H1 (cell line): Measurements from ENCODE around the gene RNF166. TPM values are rescaled to one million over a fixed set of nuclear protein-coding genes. Genes with fewer than 3 reads are reported as not detected.

Experiments used
- CTCF ChIA-PET: fragments of 300-600 bp; sonication (Branson Sonifier 250); formaldehyde crosslinking; loops from one replicate; lab custom pipeline; 2021; ENCODE audit not compliant: partially characterized antibody; lab: Charles Lee
- POLR2A ChIA-PET: fragments of 300-600 bp; sonication (Branson Sonifier 250); formaldehyde crosslinking; loops from one replicate; lab custom pipeline; 2021; ENCODE audit warnings: inconsistent platforms; ENCODE audit not compliant: partially characterized antibody; lab: Charles Lee
- DNase-seq, 2 experiments: peaks; one replicate each; pipeline versions ENCODE4 v3.0.0 to v3.0.0-alpha.2; 2010 to 2022; ENCODE audit warnings: low spot score in 2 of 2, low read depth in 1 of 2, mixed read lengths in 1 of 2
- FAIRE-seq: peaks from 2 replicates; lab custom pipeline; 2011; peaks lifted over from hg19 to GRCh38; lab: Jason Lieb, UNC
- H2AFZ ChIP-seq: 2 replicates; pipeline ENCODE4 v1.8.1; 2012; ENCODE audit warnings: low read length, inconsistent platforms
- H2AK5ac ChIP-seq: 2 replicates; pipeline ENCODE4 v1.6.1; 2013; ENCODE audit warnings: low read depth, low read length
- H2BK120ac ChIP-seq: replicated peaks from 2 replicates; pipeline ENCODE3; 2013; ENCODE audit warnings: low read depth, low read length, inconsistent platforms
- H2BK12ac ChIP-seq: 2 replicates; pipeline ENCODE4 v1.6.1; 2013; ENCODE audit warnings: low read depth, low read length
- H2BK15ac ChIP-seq: 2 replicates; pipeline ENCODE4 v1.6.1; 2013; ENCODE audit warnings: low read length
- H2BK20ac ChIP-seq: 2 replicates; pipeline ENCODE4 v1.6.1; 2013; ENCODE audit warnings: low read length
- H2BK5ac ChIP-seq: 2 replicates; pipeline ENCODE4 v1.6.1; 2013; ENCODE audit warnings: low read depth, low read length
- H3K14ac ChIP-seq: 2 replicates; pipeline ENCODE4 v1.6.1; 2013; ENCODE audit warnings: inconsistent platforms; ENCODE audit not compliant: insufficient read length
- H3K18ac ChIP-seq: 2 replicates; pipeline ENCODE4 v1.6.1; 2013; ENCODE audit warnings: low read length; ENCODE audit errors: extremely low read depth
- H3K23ac ChIP-seq: 2 replicates; pipeline ENCODE4 v1.6.1; 2013; ENCODE audit warnings: inconsistent platforms; ENCODE audit not compliant: insufficient read length
- H3K23me2 ChIP-seq: 2 replicates; pipeline ENCODE4 v1.6.1; 2013; ENCODE audit warnings: low read depth, low read length
- H3K27ac ChIP-seq: 2 replicates; pipeline ENCODE4 v1.6.1; 2011; ENCODE audit warnings: low read depth, low read length, inconsistent platforms
- H3K27me3 ChIP-seq, 4 experiments: replicated peaks in 1 of 4; 1 replicate in 1 of 4; 2 replicates in 3 of 4; pipeline versions ENCODE4 v1.6.1 to v1.8.1; 2011 to 2013; ENCODE audit warnings: low read length in 3 of 4, mild to moderate bottlenecking in 3 of 4, inconsistent platforms in 2 of 4, mixed read lengths in 2 of 4, moderate library complexity in 1 of 4; ENCODE audit not compliant: control insufficient read depth in 3 of 4, insufficient read depth in 3 of 4; ENCODE audit errors: extremely low read depth in 1 of 4
- H3K36me3 ChIP-seq, 4 experiments: 2 replicates each; pipeline versions ENCODE4 v1.6.1 to v1.8.1; 2011 to 2013; ENCODE audit warnings: mild to moderate bottlenecking in 4 of 4, low read length in 3 of 4, moderate library complexity in 2 of 4, control low read depth in 1 of 4, inconsistent platforms in 1 of 4; ENCODE audit not compliant: insufficient read depth in 4 of 4, control insufficient read depth in 2 of 4
- H3K4ac ChIP-seq: replicated peaks from 2 replicates; pipeline ENCODE3; 2013; ENCODE audit warnings: low read length, low read depth, mixed read lengths, inconsistent platforms; ENCODE audit not compliant: insufficient read length
- H3K4me1 ChIP-seq, 4 experiments: replicated peaks in 1 of 4; 1 replicate in 1 of 4; 2 replicates in 3 of 4; pipeline versions ENCODE4 v1.6.1 to v1.8.1; 2011 to 2013; ENCODE audit warnings: low read length in 3 of 4, inconsistent platforms in 2 of 4, mixed read lengths in 1 of 4; ENCODE audit not compliant: insufficient read depth in 4 of 4, control insufficient read depth in 3 of 4
- H3K4me2 ChIP-seq, 2 experiments: 2 replicates each; pipeline versions ENCODE4 v1.6.1 to v1.8.1; 2011 to 2013; ENCODE audit warnings: low read depth in 2 of 2, low read length in 2 of 2, control low read depth in 1 of 2, inconsistent platforms in 1 of 2, mild to moderate bottlenecking in 1 of 2; ENCODE audit not compliant: insufficient read depth in 1 of 2
- H3K4me3 ChIP-seq, 4 experiments: fragments of 200-600, 300-600 bp in 1 of 4; sonication (generic), shearing (Covaris generic), sonication (Bioruptor Twin) in 1 of 4; 2 replicates each; pipeline versions ENCODE4 v1.5.1 to v1.8.1; 2011 to 2016; ENCODE audit warnings: low read length in 4 of 4, low read depth in 3 of 4, control low read depth in 2 of 4, inconsistent platforms in 2 of 4, mild to moderate bottlenecking in 2 of 4, mixed read lengths in 1 of 4, moderate library complexity in 1 of 4; ENCODE audit not compliant: insufficient read depth in 2 of 4; ENCODE audit errors: extremely low read depth in 1 of 4
- H3K56ac ChIP-seq: replicated peaks from 2 replicates; pipeline ENCODE3; 2013; ENCODE audit warnings: low read depth, mild to moderate bottlenecking, mixed read lengths, low read length, inconsistent platforms; ENCODE audit not compliant: insufficient read length
- H3K79me1 ChIP-seq: 2 replicates; pipeline ENCODE4 v1.6.1; 2013; ENCODE audit warnings: low read depth, low read length, control low read depth
- H3K79me2 ChIP-seq, 2 experiments: 2 replicates each; pipeline versions ENCODE4 v1.6.1 to v1.8.1; 2012 to 2013; ENCODE audit warnings: low read length in 2 of 2, mild to moderate bottlenecking in 2 of 2, inconsistent platforms in 1 of 2; ENCODE audit not compliant: insufficient read depth in 2 of 2, control insufficient read depth in 1 of 2
- H3K9ac ChIP-seq, 4 experiments: replicated peaks in 1 of 4; 1 replicate in 1 of 4; 2 replicates in 3 of 4; pipeline versions ENCODE4 v1.6.1 to v1.8.1; 2011 to 2013; ENCODE audit warnings: low read depth in 3 of 4, low read length in 3 of 4, control low read depth in 2 of 4, mild to moderate bottlenecking in 2 of 4, moderate library complexity in 2 of 4, inconsistent platforms in 1 of 4; ENCODE audit errors: extremely low read depth in 1 of 4
- H3K9me3 ChIP-seq, 2 experiments: 2 replicates each; pipeline versions ENCODE4 v1.6.1 to v1.8.1; 2012 to 2013; ENCODE audit warnings: mild to moderate bottlenecking in 2 of 2, moderate library complexity in 2 of 2, control low read depth in 1 of 2, inconsistent platforms in 1 of 2, low read depth in 1 of 2, low read length in 1 of 2, mixed read lengths in 1 of 2; ENCODE audit not compliant: insufficient read depth in 2 of 2
- H4K20me1 ChIP-seq, 2 experiments: replicated peaks in 1 of 2; 2 replicates each; pipeline versions ENCODE3 to v1.8.1; 2011 to 2013; ENCODE audit warnings: inconsistent platforms in 2 of 2, low read length in 2 of 2, mild to moderate bottlenecking in 1 of 2; ENCODE audit not compliant: insufficient read depth in 2 of 2, control insufficient read depth in 1 of 2
- H4K5ac ChIP-seq: 2 replicates; pipeline ENCODE4 v1.6.1; 2013; ENCODE audit warnings: low read length, low read depth, mixed read lengths, inconsistent platforms; ENCODE audit not compliant: insufficient read length
- H4K8ac ChIP-seq: 2 replicates; pipeline ENCODE4 v1.8.0; 2013; ENCODE audit warnings: mild to moderate bottlenecking, moderate library complexity, low read length, inconsistent platforms; ENCODE audit not compliant: insufficient read depth; ENCODE audit errors: extremely low read depth
- H4K91ac ChIP-seq: replicated peaks from 2 replicates; pipeline ENCODE3; 2013; ENCODE audit warnings: low read length, mixed read lengths, inconsistent platforms; ENCODE audit not compliant: insufficient read length
- EGR1 ChIP-seq: IDR thresholded peaks from 2 replicates; pipeline ENCODE4 v1.6.1; 2011; ENCODE audit warnings: low read depth, low read length, borderline replicate concordance
- KDM1A ChIP-seq: fragments of 200-600, 300-600 bp; sonication (generic); IDR thresholded peaks from 2 replicates; pipeline ENCODE4 v1.7.1; 2016; ENCODE audit warnings: mild to moderate bottlenecking, low read length, borderline replicate concordance
- SAP30 ChIP-seq: fragments of 300-600 bp; sonication (generic); IDR thresholded peaks from 2 replicates; pipeline ENCODE4 v1.7.1; 2012; ENCODE audit warnings: low read length, moderate library complexity, mild to moderate bottlenecking, inconsistent platforms; ENCODE audit not compliant: insufficient read depth, insufficient replicate concordance
- TAF1 ChIP-seq: IDR thresholded peaks from 2 replicates; pipeline ENCODE4 v1.6.1; 2011; ENCODE audit warnings: mild to moderate bottlenecking, low read depth, low read length
- WGBS, 2 experiments: shearing (Covaris generic) in 1 of 2; methylation state at CpG; one replicate each; pipeline versions ENCODE4 v1.1.6 to v1.1.7; 2013 to 2015; ENCODE audit warnings: low lambda C conversion rate in 2 of 2, mixed read lengths in 2 of 2, inconsistent platforms in 1 of 2, low coverage in 1 of 2, missing lambda C conversion rate in 1 of 2; ENCODE audit not compliant: insufficient replicate concordance in 2 of 2, insufficient coverage in 1 of 2, insufficient read length in 1 of 2; ENCODE audit errors: extremely low coverage in 1 of 2, missing lambda C conversion rate in 1 of 2; 5-methylcytosine and 5-hydroxymethylcytosine counted together
- polyA plus RNA-seq, 7 experiments: library from polyadenylated mRNA; depleted of rRNA in 3 of 7; stranded (reverse) in 5 of 7; unstranded in 2 of 7; fragments of >200 nt in 5 of 7; fragments of 200-250 nt in 2 of 7; gene quantifications; 1 replicate in 5 of 7; 2 replicates in 1 of 7; 4 replicates in 1 of 7; pipeline versions ENCODE4 v1.2.1 to v1.2.3, GENCODE V29; 2011 to 2013; ENCODE audit warnings: missing spikeins in 2 of 7, mixed read lengths in 2 of 7
- total RNA-seq: library from RNA; stranded (reverse); fragmentation: NEBNext Ultra II Directional; extraction: Animal tissue kit (Norgen Biotek cat#: 25700); gene quantifications from 2 replicates; pipeline ENCODE4 v1.2.1, GENCODE V29; 2021

The RNF166 gene
- total and polyA plus RNA-seq, 2 of the 8 experiments (the other 6 are each of a cell fraction or from before 2014, with no cell fraction given), result 29.8 to 31.2 TPM

DNA sequence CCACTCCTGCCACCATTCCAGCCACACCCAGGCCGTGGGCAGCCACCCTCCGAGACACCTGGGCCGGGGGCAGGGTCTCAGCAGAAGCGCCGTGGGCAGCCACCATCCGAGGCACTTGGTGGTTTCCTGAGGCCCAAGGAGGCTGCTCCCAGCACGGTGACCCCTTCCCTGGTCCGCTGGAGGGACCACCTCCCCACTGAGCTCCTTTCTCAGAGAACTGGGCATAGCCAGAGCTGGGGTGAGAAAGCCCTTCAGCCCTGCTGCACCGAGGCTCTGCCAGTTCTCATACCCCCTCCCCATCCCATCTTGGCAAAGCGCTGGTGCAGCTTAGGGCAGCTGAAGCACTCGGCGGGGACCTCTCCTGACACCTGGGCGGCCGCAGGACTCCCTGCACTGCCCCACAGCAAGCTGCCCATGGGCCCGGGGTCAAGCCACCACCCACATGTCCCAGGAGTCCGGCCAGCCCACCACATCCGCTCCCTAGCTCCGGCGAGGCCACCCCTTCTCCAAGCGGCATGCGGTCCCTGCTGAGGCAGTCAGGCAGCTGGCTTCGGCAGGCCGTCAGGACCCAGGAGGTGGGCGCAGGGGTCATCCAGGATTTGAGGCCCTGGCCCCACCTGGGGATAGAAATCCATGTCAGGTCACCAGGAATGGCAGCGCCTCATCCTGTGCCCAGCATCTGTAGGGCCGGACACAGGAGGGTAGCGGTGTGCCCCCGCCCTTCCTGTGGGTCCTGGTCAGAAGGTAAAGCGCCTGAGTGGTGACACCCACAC lies 54.0 kb downstream of the RNF166 start:
- Histone ChIP-seq H4K5ac (no peak overlapping the region), H3K23me2 (peaks cover 10% of the 10 kb centered on the region; the same call in 1 of the 2 replicates), H2BK15ac (no peak overlapping the region), H3K4me3 (no peak overlapping the region), H3K9me3 (no peaks in the 10 kb centered on the region), H3K23ac (no peak overlapping the region), H3K79me1 (peaks cover 6% of the 10 kb centered on the region), H3K18ac (no peak overlapping the region), H2BK12ac (no peak overlapping the region), H2AFZ (no peak overlapping the region), H4K91ac (no peak overlapping the region), H2BK120ac (no peak overlapping the region), H3K4ac (no peak overlapping the region), H3K4me2 (no peak overlapping the region; a peak in 1 of 4 replicates), H2BK5ac (no peak overlapping the region), H4K20me1 (peaks cover 0 to 29% of the 10 kb centered on the region in 2 experiments), H3K27me3 (no peaks in the 10 kb centered on the region), H3K14ac (no peak overlapping the region), H3K56ac (no peak overlapping the region), H4K8ac (no peak overlapping the region), H3K36me3 (peaks cover 3 to 24% (median 4%) of the 10 kb centered on the region in 4 experiments; a peak in 7 of 8 replicates), H3K4me1 (peaks cover 0 to 11% (median 7%) of the 10 kb centered on the region in 4 experiments; a peak in 5 of 7 replicates), H2AK5ac (no peak overlapping the region), H3K79me2 (no peaks in the 10 kb centered on the region; a peak in 1 of 4 replicates), H2BK20ac (no peak overlapping the region), H3K9ac (no peak overlapping the region), H3K27ac (no peak overlapping the region)
- POLR2A ChIA-PET, result interaction anchor here (1.7 to 3.7 kb wide), 2 partner anchors 10 to 11 kb away, joined by 5 to 19 read pairs; partner anchors contain the start of gene MVD
- CTCF ChIA-PET, result interaction anchor here (1.2 to 1.6 kb wide), 2 partner anchors 20 to 83 kb away, joined by 3 read pairs; no protein-coding TSS in a partner anchor
- FAIRE-seq (no peak), DNase-seq (no peak)
- WGBS, 2 experiments, result 90% methylated on average over 29 of the region's 29 CpGs; no CpG with 5 or more reads in 1 of the 2 experiments
- TF ChIP-seq KDM1A, result no peak
- 0 out of 2 replicates have a peak, but pooled peaks have one; percentile 29 for TF ChIP-seq EGR1
- no peak for TF ChIP-seq SAP30
- TF ChIP-seq TAF1, result no peak
